CD4-positive, alpha-beta T cell treated with Interleukin-2 at 100 ng/mL for 4 hours (primary cell): ENCODE results near the gene ENOSF1.

Experiments
- DNase-seq: peaks from one replicate; pipeline ENCODE4 v3.0.0-alpha.2; 2020; ENCODE audit warnings: low spot score

ENOSF1 gene

DNA sequence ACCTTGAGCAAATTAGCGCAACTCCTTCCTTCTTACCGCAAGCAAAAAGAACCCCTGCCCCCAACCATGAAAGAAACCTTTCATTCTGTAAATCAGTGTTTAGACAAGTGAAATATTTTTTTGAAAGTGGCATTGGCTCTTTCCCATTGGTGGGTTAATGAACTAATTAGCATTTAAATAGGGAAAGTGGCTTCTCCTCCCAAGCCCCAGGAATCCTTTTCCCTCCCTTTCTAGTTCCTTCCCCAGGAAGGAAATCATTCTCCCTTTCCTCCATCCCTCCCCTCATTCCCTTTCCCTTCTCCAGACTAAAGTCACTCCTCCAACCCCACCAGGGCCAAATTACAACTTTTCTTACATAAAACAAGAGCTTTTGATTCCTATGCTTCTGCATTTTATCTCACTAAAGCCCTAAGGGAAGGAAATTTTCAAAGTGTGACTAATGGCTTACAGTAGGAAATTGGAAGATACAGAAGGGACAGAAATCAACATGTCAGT, 77.8 kb downstream of the ENOSF1 start:
- no peak for DNase-seq

DNA sequence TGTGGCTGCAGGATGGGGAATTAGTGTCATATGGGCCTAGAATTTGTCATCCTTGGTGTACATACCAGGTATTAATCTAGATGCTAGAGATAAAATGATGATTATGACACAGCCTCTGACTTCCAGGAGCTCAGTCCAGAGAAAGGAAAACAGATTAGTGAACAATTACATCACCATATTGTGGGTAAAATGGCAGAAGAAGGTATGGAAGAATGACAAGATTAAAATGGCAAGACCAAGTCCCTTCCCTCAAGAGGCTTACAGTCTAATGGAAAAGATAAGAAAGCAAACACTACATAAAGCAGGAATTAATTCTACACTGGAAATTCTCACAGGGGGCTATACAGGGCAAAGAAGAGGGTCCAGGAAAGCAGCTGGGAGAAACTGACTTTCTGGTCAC, 80.9 kb downstream of the ENOSF1 start:
- DNase-seq, result no peak

DNA sequence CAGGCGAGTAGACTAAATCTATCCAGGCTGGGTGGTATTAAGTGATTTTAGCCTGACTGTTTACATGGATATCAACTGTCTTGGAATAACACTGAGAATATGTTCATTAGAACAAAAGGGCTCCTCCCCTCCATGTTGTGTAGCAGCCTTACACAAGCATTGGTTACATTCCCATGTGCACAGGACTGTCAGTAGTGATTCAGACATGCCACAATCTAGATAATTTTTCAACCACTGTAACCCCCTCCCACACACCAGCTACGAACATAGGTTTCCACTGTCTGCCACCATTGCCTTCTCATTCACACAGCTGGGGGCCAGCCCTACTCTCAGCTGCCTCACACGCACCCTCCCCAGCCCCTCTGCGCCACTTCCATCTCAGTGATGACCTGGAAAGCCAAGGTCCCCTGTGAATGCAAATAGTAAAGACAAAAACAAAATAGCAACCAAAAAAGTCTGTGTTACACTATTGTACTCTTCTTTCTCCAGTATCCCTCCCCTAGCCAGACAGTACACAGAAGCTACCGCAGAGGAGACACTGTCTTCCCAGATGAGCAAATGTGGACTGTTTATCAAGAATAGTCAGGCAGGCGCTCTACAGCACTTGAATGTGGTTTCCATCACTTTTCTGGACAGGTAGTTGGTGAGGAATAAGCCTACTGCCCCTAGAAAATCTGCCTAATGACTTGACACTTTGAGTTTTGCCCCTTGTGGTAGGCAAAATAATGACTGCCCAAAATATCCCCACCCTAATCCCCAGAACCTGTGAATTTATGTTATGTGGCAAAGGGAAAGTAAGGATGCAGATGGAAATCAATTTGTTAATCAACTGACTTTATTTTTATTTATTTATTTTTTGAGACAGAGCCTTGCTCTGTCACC, 82.9 kb downstream of the ENOSF1 start:
- DNase-seq, result no peak

DNA sequence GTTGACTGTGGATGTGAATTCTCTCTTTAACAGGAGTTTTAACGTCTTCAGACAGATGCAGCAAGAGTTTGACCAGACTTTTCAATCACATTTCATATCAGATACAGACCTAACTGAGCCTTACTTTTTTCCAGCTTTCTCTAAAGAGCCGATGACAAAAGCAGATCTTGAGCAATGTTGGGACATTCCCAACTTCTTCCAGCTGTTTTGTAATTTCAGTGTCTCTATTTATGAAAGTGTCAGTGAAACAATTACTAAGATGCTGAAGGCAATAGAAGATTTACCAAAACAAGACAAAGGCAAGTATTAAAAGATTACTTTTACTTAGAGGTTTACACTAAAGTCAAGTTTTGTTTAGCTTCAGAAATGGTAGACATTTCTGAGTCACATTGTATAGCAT, 85.2 kb downstream of the ENOSF1 start:
- DNase-seq, result no peak

DNA sequence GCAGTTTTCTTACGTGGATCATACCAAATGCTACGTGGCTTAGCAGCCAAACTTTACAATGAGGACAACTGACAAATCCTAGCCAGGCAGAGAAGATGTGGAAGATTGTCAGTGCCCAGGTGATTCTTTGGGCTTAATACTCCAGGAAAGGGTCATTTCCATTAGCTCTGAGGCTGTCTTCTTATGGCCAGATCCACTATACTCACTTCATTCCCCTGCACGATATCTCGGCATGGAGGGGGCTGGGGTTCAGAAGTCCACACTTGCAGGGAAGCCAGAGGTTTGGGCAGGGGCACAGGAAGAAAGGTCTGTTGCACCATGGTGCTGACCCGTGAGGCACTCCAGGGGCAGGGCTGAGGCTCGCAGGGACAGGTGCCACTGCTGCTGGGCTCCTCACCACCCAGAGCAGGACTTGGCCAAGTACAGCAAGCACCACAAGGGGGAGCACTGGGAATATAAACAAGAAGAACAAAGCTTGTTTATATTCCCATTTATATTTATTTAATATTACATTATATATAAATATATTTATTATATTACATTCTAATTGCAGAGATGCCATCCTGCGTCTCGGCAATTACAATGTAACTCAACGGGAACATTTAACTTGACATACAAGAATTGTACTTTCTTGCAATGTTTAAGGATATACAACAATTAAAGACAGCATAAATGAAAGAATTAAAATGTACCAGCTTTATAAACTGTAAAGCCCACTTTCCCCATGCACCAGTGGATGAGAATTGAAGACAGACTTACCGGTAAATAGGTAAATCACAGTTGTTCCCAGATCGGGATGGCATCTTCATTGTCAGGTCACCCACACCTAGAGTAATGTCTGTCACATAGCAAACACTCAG, 88.4 kb downstream of the ENOSF1 start:
- DNase-seq, result peak; percentile 53

DNA sequence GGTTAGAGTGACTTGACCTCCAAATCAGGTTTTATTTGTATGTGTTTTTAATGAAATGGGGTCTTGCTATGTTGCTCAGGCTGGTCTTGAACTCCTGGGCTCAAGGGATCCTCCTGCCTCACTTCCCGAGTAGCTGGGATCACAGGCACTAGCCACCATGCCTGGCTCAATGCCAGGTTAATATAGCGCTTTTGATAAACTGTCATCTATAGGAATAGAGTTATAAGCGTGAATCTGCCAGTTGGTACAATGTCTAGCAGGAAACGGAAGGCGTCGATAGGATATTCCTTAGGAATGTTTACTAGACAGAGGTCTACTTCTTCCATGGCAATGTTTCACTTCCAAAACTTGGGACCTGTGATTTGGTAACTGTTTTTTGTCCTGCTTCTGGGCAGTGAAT, 90.1 kb downstream of the ENOSF1 start:
- DNase-seq, result no peak

DNA sequence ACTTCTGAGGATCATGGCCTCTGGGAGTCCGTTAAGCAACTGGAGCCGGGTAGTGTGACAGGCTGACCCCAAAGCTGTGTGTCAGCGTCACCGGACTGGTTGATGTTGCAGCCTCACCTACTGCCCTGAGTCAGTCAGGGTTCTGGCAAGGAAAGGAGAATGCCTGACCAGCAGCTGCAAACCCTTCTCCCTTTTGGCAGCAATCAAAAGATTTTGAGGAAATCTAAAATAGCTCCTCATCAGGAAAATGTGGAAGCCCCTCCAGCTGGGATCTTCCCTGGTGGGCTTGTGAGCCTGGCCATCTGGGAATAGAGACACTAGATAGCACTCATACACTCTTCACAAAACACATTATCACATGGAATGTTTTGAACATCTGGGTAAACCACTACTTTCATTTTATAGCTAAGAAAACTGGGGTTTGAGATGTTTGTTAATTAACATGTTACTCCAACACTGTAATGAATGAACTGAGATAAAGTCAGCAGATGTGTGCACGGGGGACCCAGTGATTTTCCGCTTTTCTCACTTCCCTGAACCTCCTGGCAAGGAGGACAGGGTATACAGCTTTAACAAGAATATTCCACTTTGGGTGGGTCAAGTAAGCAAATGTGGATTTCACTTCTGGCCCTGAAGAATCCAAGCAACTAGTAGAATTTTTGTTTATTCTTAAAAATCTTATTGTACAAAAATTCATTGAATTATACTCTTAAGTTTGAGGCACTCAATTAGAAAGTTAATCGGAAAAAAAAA, 91.0 kb downstream of the ENOSF1 start:
- DNase-seq, result no peak
